GM12872 (cell line): ENCODE results near the gene ZFP62.

Source experiments
- TF ChIP-seq, protein P1 (sequence below): IDR thresholded peaks from 3 replicates; pipeline ENCODE4 v1.5.1; 2011; ENCODE audit warnings: low read depth, mild to moderate bottlenecking, low read length, moderate library complexity; ENCODE audit not compliant: insufficient read depth

The ZFP62 gene

DNA sequence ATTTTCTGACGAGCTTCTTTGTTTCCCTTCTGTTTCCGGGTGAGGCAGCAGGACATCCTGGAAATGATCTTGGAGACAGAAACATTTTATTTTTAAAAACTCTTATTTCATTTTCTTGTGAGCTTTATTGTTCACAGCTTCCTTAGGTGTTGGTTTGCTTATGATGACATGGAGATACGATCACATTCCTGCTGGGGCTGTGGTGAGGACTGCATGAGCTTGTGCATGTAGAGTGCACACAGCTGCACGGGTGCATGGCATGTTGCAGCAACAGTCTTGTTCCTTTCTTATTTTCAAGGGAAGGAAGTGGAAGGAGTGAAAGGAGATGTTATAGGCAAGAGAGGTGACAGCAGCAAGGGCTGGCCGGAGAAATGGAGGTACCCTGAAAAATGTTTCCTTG, 39.1 kb upstream of the ZFP62 start:
- TF ChIP-seq, protein P1, sequence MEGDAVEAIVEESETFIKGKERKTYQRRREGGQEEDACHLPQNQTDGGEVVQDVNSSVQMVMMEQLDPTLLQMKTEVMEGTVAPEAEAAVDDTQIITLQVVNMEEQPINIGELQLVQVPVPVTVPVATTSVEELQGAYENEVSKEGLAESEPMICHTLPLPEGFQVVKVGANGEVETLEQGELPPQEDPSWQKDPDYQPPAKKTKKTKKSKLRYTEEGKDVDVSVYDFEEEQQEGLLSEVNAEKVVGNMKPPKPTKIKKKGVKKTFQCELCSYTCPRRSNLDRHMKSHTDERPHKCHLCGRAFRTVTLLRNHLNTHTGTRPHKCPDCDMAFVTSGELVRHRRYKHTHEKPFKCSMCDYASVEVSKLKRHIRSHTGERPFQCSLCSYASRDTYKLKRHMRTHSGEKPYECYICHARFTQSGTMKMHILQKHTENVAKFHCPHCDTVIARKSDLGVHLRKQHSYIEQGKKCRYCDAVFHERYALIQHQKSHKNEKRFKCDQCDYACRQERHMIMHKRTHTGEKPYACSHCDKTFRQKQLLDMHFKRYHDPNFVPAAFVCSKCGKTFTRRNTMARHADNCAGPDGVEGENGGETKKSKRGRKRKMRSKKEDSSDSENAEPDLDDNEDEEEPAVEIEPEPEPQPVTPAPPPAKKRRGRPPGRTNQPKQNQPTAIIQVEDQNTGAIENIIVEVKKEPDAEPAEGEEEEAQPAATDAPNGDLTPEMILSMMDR, result no peak

DNA sequence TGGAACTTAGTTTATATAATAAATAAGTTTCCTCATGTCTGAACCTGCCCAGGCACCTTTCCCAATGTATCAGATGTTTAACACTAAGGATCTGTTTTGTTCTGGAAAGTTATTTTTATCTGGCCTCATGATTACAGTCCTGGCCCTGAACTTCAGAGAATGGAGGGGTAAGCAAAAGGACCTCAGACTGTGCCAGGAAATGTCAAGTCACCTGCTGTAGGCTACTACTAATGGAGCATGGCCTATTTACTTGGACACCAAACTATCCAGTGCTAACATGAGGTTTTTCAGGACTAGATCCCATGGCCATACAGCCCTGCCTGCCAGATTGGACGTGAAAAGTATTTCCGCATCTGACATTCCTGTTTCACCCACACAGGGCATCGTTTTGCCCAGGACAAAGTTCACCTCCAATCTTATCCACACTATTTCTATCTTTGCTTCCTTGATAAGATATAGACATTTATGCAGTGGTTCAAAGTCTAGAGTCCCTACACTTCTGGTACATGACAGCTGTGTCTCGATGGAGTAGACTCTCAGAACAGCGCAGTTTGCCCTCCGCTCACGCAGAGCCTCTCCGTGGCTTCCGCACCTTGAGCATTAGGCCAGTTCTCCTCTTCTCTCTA, 37.7 kb upstream of the ZFP62 start, which contains the start of gene BTNL8:
BTNL8 (plus strand) TSS at position 539 of the 626 bp plus-strand sequence. CDS start 152 bp downstream, outside the sequence.
- TF ChIP-seq, protein P1, result no peak

DNA sequence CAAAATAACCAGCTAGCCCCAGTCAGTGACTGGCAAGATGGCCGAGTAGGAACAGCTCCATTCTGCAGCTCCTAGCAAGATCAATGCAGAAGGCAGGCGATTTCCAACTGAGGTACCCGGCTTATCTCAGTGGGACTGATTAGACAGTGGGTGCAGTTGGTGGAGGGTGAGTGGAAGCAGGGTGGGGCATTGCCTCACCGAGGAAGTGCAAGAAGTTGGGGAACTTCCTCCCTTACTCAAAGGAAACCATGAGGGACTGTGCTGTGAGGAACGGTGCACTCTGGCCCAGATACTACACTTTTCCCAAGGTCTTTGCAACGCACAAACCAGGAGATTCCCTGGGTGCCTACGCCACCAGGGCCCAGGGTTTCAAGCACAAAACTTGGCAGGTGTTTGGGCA, 28.3 kb upstream of the ZFP62 start:
- TF ChIP-seq, protein P1, result no peak

DNA sequence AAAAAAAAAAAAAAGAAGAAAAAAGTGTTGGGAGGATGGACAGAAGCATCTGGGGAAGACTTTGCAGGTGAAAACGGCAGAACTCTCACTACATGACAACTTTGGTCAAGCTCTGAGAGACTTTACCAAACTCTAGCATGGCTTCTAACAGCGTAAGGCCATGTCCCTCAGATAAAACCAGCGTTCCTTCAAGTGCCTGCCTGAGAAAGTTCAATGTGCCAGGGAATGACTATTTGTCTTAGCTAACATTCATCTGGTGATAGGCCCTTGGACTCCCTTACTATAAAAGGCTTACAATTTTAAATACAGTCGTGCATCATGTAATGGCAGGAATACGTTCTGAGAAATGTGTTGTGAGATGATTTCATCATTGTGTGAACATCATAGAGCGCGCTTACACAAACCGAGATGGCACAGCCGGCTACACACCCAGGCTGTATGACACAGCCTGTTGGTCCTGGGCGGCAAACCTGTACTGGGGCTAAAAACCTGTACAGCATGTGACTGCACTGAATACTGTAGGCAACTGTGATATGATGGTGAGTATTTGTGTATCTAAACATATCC, 14.9 kb upstream of the ZFP62 start:
- TF ChIP-seq, protein P1, result no peak

DNA sequence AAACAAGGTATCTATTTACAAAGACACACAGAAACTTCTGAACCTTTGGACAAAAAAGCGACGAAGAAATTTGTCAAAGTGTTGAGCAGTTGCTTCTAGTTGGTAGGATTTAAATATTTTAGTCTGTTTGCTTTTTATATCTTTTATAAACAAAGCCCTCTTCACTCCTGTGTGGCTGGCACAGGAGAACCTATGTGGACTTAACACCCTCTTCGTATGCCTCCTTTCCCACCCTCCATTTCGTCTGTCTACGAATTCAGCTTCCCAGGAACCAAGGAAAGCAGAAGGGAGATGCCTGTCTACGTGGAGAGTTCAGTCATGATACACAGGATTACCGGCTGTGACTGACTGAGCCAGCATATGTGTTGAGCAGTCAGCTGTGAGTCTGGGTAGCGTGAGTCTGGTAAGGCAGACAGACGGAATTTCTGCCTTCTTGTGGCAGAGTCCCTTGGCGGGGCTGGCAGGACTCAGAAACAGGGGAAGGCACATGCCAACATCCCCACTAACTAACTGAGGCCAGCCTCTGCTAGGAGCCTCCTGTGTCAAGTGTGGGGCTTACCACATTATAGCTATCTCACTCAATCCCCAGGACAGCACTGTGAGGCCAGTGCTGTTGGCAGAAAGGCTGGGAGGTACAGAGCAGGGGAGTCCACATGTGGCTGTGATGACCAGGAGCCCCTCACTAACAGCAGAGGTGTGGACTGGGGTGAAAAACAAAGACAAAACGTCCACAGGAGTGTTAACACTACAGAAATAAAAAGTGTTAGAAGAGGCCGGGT, 13.9 kb upstream of the ZFP62 start:
- TF ChIP-seq, protein P1, result no peak

DNA sequence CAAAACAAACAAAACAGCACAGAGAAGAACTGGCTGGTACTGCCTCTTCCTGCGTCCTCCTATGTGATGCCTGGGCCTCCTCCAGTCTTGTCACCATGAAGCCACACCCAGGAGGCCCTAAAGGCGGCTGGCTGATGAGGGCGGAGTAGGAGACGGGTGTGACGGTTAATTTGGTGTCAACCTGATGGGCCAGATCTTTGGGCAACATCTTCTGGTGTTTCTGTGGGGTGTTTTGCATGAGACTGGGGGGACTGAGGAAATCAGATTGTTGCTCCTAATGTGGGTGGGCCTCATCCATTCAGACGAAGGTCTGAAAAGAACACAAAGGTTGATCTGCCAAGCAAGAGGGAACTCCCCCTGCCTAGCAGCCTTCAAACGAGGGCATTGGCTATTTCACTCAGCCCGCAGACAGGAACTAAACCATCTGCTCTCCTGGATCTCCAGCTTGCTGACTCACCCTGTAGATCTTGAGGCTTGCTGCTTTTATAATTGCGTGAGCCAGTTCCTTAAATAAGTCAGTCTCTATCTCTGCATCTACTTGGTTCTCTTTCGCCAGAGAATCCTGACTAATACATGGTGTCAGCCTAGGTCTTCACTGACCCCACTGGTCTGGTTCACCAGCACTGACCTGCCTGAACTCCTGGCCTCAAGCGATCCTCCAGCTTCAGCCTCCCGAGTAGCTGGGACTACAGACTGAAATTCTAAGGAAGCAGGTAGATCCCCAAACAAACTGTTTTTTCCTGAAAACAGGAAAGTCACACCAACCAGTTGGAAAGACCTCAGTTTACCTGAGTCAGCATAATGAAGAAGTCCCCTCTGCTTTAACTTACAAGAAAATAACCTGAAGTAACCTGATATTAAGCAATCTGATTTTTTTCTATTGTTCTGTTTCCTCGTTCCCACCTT, 12.8 kb upstream of the ZFP62 start:
- TF ChIP-seq, protein P1, result no peak
